Measurements from ENCODE around the gene CALML5.

Gene CALML5

DNA sequence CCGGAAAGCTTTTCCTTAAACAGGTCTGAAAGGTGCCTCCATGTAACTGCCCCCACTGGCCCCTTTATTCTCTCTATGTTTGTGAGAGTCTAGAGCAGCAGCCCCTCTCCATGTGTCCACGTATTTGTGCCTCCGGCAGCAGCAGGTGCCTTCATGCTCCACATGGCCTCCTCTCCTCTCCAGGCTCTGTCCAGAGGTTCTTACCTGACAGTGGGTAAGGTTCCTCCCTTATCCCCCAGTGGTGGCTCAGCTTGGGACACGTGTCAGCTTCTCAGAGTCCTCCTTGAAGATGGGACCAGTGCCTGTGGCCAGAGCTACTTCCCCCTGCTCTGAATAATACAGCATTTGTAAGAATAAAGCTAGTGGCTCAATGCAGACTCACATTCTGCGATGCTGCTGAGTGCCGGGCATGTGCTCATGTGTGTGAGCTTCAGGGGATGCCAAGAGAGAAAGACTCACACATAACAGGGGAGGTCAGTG, 33.3 kb upstream of the CALML5 start:
- DNase-seq: no peak

DNA sequence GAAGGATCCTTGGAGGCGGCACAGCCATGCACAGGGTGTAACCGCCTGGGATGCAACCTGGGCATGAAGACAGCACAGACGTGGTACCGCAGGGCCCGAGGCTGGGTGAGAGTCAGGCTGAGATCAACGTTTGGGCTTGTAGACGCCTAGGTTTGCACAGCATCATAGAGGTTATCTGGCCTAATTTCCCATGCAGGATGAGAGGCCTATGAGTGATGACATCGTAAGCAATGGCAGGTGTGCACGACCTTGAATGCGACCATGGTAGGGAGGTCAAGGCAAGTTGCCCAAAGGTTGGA, 32.9 kb upstream of the CALML5 start:
- no peak for DNase-seq

DNA sequence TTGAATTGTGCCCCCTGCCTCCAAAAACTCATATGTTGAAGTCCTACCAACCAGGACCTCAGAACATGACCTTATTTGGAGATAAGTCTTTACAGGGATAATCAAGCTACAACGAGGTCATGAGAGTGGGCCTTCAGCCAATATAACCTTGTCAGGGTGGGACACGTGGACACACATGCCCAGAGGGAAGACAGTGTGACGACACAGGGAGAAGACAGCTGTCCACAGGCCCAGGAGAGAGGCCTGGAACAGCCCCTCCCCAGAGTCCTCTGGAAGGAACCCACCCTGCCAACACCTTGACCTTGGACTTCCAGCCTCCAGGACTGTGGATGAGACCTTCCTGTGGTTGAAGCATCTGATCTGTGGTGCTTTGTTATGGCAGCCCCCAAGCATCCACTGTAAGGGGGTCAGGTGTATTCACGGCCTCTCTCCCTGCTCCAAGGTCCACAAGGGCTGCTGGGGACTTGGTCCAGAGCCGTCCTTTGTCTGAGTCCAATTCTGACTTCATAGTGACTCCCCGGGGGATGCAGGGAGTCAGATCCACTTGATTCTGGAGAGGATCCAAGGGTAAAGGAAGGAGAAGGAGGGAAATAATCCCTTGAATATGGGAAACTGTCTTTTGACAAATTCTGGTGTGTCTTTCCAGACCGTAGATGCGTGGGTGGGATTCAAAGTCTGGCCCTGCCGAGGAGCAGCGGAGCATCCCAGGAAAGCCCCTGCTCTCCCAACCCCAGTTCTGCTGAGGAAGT, 32.4 kb upstream of the CALML5 start:
- no peak for DNase-seq

DNA sequence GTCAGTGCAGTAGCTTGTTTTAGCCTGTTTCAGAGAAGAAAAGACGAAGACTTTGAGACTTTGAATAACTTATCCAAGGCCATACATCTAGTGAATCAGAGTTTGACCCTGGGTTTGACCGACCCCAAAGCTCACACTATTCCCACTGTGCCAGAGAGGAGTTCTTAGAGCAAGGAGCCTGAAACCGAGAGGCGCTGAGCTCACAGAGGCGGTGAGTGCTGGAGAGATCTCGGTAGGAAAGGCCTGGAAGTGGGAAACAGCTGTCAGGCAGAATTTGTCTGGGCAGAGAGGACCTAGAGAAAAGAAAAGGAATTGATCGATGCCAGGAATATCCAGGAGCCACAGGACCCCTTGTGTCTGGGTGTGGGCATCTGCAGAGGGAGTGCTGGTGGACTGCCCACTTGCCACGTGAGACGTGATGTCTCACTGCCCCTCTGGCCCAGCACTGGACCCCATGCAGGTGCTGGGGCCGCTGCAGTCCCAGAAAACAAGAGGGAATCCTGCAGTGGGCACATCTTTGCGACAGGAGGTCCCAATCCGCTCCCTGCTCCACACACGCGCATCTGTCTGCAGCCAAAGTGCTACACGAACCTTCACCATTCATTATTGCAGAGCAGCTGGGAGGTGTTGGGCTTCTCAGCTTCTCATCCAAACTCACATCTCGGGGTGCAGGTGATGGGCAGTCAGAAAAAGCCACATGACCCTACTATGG, 31.6 kb upstream of the CALML5 start:
- DNase-seq: no peak

DNA sequence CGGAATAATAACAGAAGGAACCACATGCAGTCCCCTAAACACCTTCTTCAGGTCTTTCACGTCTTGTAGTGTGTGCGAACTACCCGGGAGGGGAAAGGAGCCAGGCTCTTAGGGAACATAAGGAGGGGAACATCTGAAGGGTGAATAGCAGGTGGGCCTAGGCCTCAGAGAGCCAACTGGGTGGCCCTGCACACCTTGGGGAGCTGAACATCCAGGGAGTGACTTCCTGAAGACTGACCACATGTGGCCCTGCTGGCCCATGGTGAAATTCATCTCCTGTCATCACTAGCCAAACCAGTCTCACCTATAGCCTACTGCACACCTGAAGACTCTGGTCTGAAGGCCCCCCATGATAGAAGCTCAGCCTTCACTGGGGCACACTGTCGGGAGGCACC, 31.0 kb upstream of the CALML5 start:
- DNase-seq: no peak

DNA sequence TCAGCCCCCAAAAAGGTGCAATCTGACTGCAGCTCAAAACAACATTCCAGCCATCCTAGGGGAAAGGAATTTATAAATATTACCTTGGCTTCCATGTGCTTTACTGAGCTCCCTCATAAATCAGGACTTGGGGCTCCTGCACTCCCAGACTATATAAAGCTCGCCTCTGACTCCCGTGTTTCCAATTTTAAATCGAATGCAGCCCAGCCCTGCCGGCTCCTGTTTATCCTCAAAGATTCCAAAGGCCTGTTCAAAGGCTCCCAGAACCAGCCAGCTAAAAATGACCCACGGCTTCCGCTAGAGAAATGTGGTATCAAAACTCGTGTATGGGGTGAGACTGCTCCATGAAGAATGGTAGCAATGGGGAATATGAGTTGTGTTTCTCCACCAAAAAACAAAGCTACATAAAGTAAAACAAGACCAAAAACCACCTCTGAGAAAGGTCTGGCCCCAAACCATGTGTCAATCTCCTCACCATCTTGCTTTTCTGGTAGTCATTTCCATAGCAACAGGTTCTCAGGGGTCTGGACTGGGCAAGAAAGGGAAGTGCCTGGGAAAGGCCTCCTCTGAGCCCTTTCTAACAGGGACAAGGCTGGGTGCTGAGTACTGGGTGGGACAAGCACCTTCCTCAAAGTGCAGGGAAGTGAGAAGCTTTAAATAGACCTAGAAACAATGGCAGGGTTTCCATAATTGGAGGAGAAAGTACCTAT, 30.5 kb upstream of the CALML5 start:
- no peak for DNase-seq

DNA sequence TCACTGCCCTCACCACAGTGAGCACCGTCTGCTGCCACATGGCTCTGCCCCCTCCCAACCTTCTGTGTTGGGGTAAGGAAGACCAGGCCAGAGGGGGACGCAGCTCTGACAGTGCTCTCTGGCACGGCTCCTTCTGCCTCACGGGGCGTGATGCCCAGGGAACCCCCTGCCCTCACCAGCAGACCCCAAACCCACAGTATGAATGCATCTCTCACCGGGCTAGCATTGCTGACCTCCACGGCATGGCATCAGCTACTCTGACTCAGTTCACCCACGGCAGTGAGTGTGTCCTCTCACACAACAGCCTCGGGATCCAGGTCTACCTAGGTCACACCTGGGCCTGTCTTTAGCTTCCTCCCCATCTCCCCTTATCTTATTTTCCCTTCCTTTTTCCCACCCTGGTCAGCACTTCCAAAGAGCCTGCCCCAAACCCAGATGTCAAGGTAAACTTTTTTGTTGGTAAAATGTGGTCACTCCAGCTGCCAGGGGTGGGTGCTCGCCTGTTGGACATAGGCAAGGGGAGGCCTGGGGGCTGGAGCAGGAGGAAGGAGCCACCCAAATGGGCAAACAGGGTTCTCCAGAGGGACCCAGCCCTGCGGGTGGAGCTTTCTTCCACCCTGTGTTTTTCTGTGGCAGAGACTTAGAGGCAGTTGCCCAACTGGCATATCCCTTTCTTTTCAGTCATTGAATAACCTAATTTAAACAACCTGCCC, 29.8 kb upstream of the CALML5 start:
- no peak for DNase-seq

DNA sequence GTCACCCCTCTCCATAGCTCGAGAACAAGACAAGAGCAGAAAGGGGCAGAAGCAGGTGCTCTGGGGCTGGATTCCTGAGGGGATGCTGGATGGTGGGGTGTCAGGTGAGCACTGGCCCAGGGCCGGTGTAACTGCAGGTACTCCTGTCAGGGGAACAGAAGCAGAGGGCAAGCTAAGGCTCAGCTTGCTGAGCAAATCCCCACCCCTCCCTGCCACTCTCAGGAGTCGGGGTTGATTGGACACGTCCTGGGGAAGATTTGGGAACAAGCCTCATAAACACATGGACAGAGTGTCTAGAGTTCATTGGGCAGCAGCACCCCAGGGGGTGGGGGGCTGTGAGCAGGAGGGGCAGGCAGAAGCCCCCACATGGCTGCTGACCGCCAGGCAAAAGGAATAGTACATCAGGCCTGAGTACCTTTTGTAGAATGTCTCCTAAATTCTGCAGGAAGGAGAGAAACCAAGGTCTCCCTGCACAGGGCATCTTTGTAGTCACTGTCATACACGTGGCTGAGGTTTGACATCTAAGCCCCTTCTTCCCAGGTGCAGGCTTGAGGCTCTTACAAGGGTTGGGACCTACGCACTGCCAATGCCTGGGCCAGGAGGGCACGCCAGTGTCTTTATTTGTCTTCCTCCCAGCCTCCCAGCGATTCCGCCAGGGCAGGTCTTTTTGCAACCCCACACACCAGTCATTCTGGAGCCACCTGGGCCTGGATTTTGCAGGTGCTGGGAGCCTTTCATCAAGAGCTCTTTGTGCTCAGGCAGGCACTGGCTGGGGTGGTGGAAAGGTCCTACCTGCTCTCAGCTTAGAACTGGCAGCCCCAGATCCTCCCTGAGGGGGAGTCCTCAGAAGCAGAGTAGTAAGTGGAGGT, 28.2 kb upstream of the CALML5 start:
- DNase-seq: no peak

DNA sequence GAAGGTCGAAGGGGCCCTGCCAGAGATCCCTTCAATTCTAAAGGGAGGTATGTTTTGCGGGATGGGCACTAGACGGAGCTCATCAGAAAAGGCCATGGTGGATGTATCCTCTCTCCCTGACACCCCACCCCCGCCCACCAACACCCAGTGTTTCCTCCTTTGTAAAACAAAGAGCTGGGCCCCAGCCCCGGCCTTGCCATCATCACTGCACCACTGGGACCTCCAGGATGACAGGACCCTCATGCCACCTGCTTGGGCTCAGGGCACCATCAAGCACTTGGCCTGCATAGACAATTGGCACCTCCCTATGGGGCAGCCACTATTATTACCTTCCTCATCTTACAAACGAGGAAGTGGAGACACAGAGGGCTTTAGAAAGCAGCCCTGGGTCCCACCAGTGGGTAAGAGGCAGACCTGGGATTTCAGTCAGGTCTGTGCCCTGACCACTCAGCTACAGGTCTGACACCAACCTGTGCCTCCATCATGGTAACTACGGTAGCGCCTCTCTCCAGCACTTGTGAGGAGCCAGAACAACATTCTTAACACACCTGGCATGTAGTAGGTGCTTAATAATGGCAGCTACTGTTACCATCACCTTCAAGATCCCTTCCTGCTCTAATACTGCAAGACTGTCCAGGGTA, 27.4 kb upstream of the CALML5 start:
- no peak for DNase-seq

DNA sequence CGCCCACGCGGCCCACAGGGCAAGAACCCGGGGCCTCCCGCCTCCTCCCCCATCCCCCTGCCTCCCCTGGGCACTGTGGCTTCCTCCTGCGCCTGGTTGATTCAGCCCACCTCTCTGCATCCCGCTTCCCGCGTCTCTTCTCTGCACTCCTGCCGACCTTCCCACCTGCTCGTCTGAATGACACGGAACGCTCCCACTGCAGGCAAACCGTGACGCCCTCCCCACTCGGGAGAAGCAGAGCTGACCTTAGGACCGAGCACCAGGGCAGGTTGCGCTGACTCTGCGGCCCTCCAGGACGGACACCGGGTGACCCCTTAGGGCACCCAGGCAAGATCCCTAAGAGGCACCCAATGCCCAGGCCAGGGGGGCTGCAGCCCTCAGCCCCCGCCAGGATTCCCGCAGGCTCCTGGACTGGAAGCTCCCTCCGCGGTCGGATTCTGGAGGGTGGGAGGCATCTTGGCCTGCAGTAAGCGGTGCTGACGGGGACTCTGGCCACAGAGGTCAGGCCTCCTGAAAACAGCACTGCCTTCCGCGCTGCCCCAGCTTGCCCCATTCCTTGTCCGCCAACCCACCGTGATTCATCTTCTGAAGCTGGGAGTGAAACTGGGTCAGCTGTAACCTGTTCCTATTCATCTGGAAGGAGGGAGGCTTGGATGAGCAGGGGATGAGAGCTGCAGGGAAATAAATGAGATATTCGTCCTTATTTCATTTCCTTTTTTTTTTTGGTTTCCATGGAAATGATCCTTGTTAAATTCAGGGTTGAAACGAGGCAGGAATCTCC, 26.4 kb upstream of the CALML5 start:
- no peak for DNase-seq

DNA sequence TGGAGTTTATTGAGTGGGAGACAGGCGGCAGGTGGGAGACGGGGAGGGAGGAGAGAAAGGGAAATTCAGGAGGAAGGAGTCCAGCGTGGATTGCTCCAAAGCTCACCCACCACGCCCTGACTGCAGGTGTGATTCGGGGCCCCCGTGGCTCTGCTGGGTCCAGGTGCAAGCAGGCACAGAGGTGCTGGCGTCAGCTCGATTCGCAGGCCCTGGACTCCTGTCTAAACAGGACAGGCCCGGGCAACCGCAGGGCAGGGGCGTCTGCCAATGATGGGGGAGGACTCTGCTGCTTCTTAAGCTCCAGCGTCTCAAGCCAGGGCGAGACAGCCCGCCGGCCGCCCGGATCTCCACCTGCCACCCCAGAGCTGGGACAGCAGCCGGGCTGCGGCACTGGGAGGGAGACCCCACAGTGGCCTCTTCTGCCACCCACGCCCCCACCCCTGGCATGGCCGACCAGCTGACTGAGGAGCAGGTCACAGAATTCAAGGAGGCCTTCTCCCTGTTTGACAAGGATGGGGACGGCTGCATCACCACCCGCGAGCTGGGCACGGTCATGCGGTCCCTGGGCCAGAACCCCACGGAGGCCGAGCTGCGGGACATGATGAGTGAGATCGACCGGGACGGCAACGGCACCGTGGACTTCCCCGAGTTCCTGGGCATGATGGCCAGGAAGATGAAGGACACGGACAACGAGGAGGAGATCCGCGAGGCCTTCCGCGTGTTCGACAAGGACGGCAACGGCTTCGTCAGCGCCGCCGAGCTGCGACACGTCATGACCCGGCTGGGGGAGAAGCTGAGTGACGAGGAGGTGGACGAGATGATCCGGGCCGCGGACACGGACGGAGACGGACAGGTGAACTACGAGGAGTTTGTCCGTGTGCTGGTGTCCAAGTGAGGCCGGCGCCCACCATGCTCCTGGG, 25.5 kb upstream of the CALML5 start, which contains the start of gene CALML3:
Gene CALML3, plus strand, starts transcription at position 321 of the 920 bp plus-strand sequence. Its CDS starts 125 bp downstream, at position 446.
- DNase-seq: no peak

DNA sequence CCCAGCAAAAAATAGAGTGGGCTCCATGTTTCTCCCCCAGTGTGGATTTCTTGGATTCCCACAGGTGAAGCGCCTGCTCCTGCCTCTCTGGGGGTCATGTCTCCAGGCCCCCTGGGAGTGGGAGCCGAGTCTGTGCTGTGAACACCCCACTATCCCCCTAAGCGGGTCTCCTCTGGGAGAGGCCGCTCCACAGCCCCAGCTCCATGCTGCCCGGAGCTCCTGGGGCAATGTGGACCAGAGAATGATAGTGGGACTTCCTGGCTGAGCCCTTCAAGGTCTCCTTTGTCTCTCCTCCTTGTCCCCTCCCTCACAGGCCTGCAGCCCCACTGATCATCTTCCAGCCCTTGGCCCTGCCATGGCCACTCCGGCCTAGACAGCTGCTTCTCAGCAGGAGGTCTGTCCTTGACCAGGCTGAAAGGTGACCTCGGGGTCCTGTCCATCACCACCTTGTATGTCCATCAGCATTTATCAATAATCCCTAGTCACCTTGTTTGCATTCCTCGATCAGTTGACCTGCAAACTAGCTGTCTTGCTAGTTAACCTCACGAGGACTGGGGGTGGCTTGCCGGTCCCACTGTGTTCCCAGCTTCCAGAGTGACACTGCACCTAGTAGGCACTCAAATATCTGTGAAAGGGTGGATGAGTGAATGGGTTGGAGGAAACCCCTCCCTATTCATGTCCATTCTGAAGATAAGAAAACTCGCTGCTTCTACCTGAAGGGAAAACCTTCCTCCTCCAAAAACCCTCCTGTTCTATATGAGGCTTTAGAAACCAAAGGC, 24.6 kb upstream of the CALML5 start:
- no peak for DNase-seq

DNA sequence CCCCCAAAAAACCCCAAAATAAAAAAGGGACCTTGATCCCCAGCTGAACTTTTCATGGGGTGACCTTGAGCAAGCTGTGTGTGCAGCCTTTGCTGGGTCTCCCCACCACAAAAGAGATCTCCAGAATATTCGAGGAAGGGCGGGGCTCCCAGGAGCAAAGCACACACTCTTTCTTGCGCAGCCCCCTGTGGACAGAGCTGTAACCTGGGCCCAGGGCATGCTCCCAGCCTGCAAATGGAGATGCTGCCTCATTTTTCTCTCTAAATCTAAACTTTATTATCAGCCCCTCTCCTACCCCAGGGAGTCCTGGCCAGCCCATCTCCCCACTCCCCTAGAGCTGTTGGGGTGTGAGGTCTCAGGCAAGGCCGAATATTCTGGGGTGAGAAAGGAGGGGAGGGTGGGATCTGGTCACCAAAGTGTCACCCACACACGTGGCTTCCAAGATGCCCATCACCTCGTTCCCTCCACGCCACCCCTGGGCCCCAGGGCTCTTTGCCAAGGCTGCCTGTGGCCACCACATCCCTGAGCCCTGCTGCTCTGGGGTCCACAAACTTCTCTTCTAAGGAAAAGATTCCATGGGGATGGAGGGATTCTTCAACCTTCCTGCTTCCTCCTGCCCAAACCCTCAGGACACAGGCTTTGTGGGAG, 23.7 kb upstream of the CALML5 start:
- DNase-seq: no peak

DNA sequence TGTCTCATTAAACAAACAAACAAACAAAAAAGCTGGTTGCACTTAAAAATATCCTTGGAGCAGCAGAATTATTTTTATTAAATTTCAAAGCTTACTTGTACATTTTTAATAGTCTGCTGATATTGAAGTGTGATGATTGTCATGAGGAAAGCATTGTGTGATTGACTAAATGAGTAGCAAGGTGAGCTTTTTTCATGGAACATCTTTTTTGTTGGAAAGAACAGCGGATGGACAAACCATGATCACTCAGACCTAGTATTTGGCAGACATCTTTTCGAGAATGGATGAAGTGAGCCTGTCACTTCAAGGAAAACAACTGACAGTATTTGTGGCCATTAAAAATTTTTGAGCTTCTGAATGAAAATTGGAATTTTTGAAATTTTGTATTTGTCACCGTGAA, 19.7 kb upstream of the CALML5 start:
- DNase-seq: no peak

DNA sequence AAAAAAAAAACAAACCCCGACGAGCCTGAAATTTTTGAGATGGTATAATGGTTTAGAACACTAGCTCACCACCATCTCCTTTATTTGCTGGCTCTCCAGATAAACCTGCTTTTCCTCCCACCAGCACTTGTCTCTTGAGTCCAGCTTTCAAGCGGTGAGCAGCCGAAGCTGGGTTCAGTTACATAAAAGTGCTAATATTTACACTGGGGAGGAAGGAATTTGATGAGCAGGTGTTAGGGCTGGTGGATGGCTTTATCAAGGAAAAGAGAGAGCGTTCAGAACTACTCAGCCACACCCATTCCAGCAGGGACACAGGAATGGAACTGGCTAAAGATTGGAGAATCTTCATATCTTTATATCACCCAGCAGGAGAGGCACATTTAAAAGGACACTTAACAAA, 18.8 kb upstream of the CALML5 start:
- DNase-seq: no peak

DNA sequence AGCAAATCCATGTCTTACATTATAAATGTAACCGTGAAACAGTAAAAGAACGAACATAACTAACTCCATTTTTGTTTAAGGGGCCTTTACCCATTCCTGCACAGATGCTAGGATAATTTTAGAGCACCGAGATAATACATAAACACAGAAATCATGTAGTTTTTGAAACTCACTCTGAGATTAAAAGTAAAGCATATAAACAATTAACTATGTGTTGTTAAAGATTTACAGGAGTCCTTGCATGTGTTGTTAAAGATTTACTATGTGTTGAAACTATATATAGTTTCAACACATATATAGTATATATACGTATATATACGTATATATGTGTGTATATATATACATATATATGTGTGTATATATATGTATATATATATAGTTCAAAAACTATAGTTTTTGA, 18.2 kb upstream of the CALML5 start:
- DNase-seq: no peak

DNA sequence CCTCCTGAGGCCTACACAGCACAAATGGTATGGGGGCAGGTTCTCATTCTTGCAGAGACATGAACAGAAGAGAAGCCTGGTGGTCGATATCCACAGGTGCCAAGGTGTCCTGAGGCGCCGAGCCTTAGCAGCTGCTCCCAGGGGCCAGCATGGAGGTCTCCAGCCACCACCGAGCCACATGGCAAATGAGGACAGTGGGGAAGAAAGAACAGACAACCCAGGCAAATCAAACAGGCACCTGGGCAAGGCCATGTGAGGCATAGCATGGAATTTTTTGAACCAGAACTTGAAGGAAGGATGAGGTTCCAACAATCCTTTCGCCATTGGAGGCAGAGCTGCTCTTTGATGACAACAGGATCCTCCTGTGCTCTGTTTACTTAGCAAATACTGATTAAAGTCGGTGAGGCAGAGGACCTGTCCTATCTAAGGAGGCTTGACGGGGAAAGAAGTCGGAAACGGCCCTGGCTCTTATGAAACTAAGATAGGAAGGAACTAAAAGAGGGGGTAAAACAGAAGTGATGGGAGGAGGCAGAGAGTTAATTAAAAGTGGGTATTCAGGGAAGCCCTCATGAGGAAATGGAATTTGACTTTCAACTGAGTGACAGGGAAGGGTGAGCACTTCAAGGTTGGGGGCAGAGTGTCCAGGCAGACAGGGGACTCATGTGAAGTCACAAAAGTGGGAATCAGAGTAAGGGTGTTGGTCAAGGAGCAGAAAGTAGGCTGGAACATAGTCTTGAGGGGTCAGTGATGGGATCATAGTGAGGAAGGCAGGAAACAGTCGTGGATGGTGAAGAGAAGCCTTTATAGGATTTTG, 16.8 kb upstream of the CALML5 start:
- DNase-seq: no peak

All from SW 1271 (cell line).